ENCODE data around the gene VSIG10L2.

- no peak for TF ChIP-seq CTCF (IDR thresholded peaks at IDR 0.05)
- TF ChIP-seq POLR2AphosphoS5 (IDR thresholded peaks at IDR 0.05) = no peak
- TF ChIP-seq POLR2A (IDR thresholded peaks at IDR 0.05) = no peak
These were observed 41.3 kb downstream of the VSIG10L2 start for GRCh38 chr11:125987066-125987641.

Measured in upper lobe of left lung (tissue), 4 donors.